Fibroblast of upper back skin (primary cell): Measurements from ENCODE around the gene AIG1.
"Not testable (repeated sequence)": the region's sequence is repeated elsewhere in the genome, so short reads cannot be mapped to it uniquely, and the experiment has no call there.

Experiments
- DNase-seq: peaks from one replicate; pipeline ENCODE4 v3.0.0-alpha.2; 2013

The AIG1 gene

GRCh38 chr6:143135325-143135724 lies 74.6 kb downstream of the AIG1 start:
- no peak for DNase-seq

DNA sequence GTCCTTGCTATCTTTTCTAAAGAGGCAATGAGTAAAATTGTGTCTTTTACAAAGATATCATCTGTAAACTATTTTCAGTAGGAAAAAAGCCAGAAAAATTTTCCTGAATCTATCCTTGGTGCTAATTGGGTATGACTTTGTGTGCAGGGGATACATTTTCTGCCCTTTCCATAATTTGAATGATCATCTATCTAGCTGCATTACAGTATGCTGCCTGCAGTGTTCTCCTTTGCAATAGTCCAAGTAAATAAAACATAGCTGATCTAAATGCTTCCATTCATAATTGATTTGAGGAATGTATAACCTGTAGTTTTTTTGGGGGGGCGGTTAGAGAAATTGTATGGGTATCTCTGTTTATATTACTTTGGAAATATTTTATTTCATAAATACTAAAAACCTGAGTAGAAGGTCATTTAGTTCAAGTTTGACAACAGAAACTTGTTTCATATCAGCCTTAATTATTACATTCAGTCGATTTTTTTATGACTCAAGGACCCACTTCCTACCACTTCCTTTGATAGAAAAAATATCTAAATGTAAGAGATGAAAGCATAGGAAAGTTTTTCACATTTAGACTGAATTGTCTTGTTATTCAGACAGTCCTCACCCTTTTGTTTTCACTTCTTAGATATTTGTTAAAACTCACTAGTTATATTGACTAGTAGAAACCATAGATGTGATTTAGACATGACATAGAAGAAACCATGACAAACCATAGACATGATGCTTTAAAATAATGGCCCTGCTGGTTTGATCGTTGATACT lies 75.3 kb downstream of the AIG1 start:
- DNase-seq, result no peak

DNA sequence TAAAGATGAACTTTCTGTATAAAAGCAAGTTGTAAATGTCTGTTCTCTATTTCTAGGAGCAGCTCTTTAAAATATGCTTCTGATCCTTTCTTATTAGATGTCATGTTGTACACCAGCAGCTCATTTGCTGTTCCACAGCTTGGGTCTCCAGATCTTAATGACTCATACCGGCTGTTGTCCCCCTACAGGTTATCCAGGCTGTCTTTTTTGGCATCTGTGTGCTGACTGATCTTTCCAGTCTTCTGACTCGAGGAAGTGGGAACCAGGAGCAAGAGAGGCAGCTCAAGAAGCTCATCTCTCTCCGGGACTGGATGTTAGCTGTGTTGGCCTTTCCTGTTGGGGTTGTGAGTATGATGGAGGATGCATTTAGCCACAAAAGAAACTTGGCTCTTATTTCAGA lies 76.0 kb downstream of the AIG1 start:
- peak; percentile 37 for DNase-seq

DNA sequence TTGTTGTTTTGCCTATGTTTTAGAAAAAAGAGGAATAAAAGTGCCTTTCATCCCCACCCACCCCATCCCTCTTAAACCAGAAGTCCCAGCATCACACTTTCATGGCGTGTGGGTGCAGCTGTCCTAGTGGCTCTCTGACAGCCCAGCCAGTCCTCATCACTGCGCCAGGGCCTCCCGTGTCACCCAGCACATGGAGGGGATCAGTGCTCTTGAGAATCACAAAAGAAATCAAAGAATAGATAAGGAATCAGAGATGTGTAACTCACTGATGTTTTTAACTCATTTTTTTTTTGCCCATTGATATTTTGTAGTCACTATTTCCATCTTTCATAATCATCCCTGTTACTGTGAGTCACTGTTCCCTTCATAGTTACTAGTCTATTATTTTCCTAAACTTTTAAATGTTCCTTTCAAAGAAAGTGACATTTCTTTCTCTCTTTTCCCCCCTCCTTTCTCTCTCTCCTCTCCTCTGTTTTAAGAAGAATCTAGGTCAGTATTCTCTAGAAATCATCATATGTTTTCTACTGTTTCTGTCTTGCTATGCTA lies 78.6 kb downstream of the AIG1 start:
- DNase-seq, result no peak

GRCh38 chr6:143139884-143140283 lies 79.2 kb downstream of the AIG1 start:
- not testable (repeated sequence) for DNase-seq

GRCh38 chr6:143140767-143141166 lies 80.1 kb downstream of the AIG1 start:
- DNase-seq, result no peak

GRCh38 chr6:143141442-143141841 lies 80.8 kb downstream of the AIG1 start:
- DNase-seq, result peak; percentile 90

GRCh38 chr6:143146186-143146851 lies 85.6 kb downstream of the AIG1 start:
- no peak for DNase-seq

DNA sequence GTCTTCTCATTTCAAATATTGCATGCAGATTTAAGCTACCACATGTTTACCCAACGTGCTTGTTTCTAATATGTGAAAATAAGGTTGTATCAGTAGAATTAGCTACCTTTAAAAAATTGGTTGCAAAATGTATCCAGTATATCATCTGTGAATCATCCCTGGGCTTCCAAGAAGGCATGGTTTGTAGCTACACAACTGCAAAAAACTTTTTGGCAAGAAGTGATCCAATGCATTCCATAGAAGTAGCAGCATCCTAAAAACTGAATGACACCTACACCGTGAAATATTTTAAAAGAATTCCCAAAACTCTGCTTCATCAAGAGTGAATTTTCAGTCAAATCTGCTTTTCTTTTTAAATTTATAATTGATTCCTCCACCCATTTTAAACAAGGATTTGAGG lies 89.1 kb downstream of the AIG1 start:
- DNase-seq, result peak; percentile 81

DNA sequence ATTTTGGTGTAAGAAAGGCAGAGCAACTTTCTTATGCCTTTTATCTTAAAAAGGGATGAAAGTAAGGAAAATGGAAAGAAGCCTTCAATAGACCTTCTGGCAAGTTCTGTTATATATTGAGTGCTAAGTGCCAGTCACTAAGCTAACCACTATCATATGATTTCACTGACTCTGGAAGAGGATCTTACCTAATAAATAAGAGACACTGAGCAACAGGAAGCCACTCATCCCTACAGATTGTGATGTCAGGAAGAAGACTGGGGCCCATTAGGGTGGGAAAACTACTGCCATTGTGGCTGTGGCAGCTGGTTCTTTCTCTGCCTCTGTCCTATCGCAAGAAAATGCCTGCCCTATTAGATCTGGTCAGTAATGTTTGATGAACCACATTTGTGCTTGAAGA lies 89.6 kb downstream of the AIG1 start:
- DNase-seq, result no peak

DNA sequence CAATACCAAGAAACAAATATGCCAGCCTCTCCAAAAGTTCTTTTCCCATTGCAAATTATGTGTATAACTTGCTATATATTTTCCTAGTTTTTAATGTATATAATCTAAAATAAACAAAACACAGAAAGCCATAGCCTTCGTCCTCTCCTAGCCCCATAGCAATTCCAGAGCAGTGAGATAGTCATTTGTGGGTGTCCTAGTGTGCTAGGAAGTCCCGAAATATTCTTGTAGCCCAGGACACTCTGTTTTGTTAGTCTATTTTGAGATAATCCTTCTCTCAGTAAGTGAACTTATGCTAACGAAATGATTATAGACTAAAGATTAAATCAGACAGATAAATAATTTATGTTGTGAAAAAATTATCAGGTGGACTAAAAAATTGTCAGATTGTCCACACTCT lies 90.7 kb downstream of the AIG1 start:
- no peak for DNase-seq

DNA sequence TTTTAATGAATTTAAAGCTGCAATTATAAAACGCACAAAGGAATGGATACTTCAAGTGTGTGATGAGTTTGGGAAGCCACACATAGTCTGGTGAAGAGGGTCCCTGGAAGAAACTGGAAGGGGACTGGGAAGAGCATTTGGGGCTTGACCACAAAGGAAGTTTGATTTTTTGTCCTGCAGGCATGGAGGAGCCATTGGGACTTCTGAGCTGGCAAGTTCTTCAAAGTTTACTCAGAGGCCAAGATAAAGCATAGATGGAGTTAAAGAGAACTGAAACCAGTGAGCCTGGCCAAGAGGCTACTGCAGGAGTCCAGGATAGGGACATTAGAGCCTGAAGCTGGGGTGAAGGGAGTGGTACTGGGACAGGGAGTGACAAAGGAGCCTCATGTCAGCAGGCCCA lies 95.0 kb downstream of the AIG1 start:
- no peak for DNase-seq

DNA sequence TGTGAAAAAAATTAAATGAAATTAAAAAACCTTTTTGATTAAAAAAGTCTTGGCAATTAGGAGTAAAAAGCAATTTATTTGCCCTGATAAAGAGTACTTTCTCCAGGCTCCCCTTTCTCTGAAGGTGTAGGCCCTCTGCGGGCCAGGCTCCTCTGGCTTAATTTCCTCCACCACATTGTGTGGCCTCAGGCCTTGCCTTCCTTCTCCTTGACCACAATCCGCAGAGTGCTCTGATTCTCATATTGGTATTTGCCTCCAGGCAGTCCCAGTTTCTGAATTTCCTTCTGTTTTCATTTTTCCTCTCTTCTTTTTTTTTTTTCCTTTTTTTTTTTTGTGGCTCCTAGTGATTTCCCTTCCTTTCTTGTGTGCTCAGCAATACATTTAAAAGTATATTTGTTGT lies 96.4 kb downstream of the AIG1 start:
- no peak for DNase-seq

DNA sequence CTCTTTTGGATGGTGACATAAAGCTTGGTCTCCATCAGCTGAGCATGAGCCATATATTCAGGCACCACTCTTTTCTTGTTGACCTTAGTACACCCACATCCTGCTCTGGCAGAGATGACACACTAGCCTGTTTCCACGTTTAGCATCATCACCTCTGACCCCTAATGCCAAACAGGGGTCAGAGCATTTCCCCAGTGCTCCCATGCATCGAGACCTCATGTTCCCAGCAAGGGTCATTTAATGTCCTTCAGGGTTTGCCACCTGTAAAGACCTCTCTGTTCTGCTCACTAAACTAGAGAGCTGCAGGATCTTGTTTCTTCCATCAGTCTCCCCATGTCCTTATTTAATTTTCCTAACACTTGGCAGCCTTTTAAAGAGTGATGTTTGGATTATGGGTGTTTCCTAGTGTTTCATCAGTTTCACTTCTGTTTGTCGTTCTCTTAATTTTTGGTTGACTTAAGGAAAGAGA lies 97.5 kb downstream of the AIG1 start:
- DNase-seq, result no peak

GRCh38 chr6:143159001-143159400 lies 98.3 kb downstream of the AIG1 start:
- DNase-seq, result no peak

GRCh38 chr6:143160015-143160414 lies 99.3 kb downstream of the AIG1 start:
- DNase-seq, result peak; percentile 70

- DNase-seq, result no peak
Observed at GRCh38 chr6:143160439-143161220, 99.9 kb downstream of the AIG1 start.

DNA sequence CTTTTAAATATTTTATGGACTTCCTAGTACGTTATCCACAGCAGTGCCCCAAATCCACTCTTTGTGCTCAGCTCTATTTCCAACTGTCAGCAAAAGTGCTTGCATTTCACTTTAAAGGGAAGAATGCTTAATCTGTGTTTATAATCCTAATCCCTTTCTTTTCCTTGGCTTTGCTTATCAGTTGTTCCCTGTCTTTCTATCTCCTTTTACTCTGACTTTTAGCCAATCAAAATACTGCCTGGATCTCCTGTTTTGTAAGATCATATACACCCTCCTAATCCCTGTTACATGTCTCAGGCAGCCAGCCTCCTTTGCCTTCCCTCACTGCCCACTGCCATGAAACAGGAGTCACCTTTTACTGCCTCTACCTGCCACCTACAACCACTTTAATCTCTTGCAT lies 102.9 kb downstream of the AIG1 start:
- no peak for DNase-seq

- DNase-seq, result no peak
Observed at GRCh38 chr6:143164565-143165105, 103.9 kb downstream of the AIG1 start.

DNA sequence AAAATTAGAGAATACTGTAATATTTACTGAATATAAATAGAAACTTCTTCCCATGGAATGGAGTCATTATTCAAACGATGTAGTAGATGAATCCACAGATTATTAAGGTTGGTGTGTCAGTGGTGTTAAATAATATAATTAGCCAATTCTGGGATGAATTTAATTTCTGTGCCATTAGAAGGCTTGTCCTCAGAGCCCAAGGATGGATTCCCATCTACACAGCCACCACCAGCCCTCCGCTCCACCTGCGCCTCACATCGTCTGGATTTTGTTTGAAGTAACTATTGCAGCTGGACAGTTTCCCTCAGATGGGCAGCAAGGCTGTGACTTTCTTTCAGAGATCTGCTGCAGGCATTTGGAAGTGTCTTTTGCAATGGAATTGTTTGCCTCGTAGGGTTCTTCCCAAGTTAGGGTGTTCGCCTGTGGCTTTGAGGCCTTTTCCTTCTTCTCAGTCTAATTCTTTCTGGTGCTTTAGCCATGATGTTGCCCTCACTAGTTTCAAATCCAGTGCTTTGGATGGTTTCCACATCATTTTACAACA lies 104.7 kb downstream of the AIG1 start:
- no peak for DNase-seq

- DNase-seq, result no peak
Observed at GRCh38 chr6:143166247-143166695, 105.6 kb downstream of the AIG1 start.

GRCh38 chr6:143167224-143167623 lies 106.5 kb downstream of the AIG1 start:
- DNase-seq, result no peak

DNA sequence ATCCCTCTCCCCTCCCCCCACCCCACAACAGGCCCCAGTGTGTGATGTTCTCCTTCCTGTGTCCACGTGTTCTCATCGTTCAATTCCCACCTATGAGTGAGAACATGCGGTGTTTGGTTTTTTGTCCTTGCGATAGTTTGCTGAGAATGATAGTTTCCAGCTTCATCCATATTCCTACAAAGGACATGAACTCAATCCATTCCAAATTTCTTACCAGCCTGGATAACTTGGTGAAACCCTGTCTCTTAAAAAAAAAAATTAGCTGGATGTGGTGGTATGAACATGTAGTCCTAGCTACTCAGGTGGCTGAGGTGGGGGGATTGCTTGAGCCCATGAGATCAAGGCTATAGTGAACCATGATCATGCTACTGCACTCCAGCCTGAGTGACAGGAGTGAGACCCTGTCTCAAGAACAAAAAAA lies 107.7 kb downstream of the AIG1 start:
- DNase-seq, result not testable (repeated sequence)
